T follicular helper cell (primary cell): ENCODE data around the gene COL4A5.
"Not testable (repeated sequence)": the region's sequence is repeated elsewhere in the genome, so short reads cannot be mapped to it uniquely, and the experiment has no call there.

Experiments
- DNase-seq: peaks from one replicate; pipeline ENCODE4 v3.0.0-alpha.2; 2020; ENCODE audit warnings: low read depth
- total RNA-seq, 2 experiments: gene quantifications; one replicate each; lab custom pipeline; 2026; lab: John Stamatoyannopoulos, UW

COL4A5 gene
- 0.13 to 0.36 reads per million in 2 experiments for total RNA-seq

DNA sequence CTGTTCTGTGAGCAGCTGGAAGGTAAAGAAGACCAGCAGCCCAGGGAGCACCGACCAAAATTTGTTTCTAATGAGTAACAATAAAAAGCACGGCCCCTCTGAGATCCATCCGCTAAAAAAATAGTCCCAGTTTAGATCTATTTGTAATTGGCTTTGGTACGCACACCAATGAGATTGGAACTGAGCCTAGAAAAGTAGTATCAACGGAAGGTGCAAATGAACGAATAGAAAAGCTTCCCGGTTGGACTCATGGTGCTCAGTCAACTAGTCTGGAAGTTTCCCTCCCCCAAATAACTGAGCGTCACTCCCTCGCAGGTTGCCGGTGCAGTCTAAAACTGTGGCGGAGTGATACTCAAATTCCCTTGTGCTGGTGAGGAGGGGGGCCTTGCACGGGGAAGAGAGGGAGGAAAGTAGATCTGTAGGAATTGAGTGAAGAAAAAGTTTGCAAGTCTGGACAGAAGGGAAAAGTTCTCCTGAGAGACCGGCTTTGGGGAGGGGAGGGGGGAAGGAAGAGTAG, at the start of gene COL4A5:
COL4A5 (plus strand) TSS at position 413 of the 517 bp plus-strand sequence. CDS start 288 bp downstream, outside the sequence.
- DNase-seq, result no peak

DNA sequence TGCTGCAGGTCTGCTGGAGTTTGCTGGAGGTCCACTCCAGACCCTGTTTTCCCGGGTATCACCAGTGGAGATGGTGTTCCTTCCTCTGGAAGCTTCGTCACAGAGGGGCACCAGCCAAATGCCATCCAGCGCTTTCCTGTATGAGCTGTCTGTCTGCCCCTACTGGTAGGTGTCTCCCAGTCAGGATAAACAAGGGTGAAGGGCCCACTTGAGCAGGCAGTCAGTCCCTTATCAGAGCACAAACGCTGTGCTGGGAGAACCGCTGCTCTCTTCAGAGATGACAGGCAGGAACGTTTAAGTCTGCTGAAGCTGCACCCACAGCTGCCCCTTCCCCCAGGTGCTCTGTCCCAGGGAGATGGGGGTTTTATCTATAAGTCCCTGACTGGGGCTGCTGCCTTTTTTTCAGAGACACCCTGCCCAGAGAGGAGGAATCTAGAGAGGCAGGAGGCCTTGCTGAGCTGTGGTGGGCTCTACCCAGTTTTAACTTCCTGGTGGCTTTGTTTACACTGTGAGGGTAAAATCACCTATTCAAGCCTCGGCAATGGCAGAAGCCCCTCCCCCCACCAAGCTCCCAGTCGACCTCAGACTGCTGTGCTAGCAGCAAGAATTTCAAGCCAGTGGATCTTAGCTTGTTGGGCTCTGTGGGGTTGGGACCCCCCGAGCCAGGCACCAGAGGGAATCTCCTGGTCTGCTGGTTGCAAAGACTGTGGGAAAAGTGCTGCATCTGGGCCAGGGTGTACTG, 48.5 kb upstream of the COL4A5 start:
- not testable (repeated sequence) for DNase-seq

DNA sequence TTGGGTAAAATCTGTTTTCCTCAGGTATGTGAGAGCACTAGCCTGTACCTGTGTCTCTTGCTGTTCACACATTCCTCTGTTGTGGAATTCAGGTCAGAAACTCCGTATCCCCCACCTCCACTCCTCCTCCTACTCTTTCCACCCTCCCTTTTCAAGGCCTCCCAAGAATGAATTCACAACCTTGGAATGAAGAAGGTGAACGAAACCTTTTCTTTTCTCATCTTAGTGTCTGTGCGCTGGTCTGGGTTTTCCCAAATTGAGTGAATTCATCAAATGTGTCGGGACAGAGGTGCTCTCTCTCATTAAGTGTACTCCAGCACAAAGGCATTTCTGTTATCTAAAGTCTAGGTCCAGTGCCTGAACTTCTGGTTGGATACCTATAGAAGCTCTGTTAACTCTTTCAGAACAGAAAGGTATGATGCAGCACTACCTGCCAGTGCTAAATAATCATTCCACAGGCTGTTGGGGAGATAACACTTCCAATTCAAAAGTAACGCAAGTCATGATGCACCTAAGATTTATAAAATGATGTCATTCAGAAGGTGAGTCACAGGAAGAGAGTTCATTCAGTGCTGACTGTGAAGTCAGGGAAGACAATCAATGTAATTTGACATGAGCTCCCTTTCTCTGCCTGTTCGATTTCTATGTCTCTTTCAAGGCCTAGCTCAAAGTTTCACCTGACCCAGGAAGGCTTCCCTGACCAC, 43.3 kb upstream of the COL4A5 start:
- no peak for DNase-seq

DNA sequence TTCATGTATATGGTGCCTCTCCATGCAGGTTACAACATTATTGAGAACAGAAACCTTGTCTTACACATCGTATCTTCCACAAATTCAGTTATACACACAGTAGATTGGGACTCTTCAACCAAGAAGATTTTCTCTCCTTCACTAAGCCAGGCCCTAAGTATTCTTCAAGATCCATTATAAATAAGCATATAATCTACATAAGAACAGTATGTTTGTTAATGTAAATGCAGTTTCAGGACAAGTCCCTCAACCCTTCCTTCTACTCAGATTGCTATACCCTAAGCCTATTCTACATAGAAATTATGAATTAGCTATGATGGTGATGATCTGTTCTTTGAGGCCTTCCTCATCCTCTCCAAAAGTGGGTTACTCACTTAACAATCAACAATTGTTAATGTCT, 42.7 kb upstream of the COL4A5 start:
- no peak for DNase-seq

DNA sequence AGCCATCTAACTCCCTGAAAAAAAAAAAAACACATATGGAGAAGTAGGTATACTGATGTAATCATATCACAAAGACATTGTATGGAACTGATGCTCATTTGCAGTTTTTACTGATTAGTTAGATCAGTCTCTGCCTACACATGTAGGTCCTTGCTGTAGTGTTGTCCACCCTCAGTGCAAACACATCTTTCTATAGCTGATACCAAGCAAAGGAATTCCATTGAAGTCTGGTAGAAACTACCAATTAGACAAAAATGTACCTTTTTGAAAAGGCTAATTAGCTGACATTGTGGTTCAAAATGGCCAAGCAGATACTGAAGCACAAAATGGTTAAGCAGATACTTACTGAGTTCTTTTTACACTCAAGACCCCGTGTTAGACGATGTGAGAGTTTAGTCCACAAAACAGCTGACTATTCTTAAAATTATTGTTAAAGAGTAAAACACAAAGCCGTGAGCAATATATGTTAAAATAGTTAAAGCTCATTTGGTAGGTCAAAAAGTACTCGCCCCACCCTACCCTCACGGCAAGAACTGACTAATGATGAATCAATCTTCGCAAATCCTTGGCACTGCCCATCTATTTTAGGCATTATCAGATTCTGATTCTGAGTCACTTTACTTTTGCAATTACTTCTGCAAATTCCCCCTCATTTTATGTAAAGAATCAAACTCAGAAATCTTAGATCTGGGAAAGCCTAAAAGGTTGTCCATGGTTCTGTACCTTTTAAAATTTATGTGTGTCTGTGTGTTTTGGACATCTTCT, 41.8 kb upstream of the COL4A5 start:
- no peak for DNase-seq

DNA sequence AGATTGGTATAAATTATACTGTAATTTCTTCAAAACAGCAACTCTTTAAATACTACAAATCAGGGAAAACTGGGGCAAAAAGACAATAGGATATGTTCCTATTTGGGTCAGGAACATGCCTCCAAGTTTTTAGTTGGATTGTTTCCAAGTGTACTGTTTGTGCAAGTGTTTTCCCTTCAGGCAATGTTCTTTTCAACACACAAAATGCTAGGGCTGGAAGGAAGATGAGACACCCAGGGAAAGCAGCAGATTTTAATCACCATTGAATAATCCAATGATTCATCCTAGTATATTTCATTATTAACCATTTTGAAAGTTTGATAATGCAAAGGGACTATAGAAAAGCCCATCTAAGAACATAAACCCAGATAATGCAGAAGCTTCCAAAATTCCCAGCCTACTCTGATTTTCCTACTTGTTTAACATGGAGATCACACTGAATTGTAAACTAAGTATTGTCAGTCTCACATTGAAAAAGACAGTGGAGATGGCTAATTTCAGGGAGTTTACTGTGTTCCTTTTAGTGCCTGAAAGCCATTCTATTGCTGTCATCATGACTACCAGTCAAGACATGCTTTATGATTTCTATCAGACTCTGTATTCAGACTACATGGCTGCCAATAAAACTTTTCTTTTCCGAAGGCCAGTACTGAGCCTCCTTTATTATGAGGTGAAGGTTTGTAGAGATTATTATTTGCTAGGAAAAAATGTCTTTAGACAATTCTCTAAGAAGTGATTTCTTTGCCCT, 40.0 kb upstream of the COL4A5 start:
- DNase-seq, result no peak

DNA sequence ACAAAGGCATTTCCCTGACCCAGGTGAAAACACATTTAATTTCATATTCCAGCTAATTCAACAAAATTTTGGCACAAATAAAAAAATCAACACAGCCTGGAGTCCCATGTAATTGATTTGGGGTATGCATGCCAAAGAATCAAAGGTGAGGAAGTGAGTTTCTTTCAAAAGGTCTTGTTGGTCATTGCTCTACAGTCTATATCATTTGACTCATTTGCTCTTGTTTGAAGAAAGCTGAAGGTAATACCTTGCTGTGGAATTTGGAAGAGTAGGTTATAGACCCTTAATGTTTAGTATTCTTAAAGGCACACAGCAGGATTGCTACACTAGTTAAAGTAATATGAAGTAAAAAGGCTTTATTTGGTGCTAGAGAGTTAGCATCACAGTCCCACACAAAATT, 26.9 kb upstream of the COL4A5 start:
- DNase-seq, result no peak

DNA sequence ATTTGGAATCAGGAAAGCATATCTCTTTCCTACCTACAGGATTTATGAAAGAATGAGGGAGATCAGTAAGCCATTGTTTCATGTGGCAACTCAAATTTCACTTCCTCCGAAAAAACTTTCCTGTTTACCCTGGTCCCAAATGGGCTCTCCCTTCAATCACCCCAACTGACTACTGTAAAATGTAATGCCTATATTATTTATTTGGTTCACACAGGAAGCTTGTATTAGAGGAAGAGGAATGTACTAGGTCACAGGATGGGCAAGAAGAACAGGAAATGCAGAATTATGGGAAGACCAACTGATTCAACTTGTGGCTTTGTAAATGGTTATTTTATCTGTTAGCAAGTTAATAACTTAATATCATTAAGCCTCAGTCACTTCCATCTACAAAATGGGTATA, 24.5 kb upstream of the COL4A5 start:
- DNase-seq, result no peak

DNA sequence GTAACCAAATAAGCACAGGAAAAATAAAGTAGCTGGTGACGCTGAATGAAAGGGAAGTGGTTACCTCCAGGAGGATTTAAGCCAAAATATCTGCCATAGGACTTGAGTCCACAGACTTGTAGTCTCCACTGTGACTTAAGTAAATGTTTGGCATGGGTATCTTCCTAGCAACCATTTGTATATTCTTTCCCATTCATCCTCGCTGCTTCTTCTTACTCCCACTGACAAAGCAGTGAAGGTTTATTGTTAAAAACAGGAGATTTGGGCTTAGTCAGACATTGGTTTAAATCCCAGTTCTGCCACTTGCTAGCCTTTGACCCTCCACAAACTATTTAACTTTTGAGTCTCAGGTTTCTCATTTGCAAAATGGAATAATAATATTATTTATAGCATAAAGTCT, 23.7 kb upstream of the COL4A5 start:
- DNase-seq, result no peak

DNA sequence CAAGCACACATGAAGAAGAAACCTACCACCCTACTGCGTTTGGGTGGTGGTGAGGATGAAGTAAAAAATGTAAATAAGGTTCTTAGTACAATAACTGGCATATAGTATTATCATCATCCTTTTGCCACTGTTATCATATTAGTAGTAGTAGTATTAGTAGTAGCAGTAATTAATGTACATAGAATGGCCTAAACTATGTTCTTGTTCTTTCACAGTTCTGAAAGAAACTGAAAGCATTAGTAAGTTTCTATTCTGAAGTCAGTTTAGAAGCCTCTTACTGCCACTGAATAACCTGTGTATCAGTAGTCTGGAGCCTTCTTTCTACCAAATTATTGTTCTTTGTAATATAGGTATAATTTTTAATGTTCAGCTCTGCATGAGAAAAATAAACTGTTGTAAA, 22.4 kb upstream of the COL4A5 start:
- DNase-seq, result no peak

DNA sequence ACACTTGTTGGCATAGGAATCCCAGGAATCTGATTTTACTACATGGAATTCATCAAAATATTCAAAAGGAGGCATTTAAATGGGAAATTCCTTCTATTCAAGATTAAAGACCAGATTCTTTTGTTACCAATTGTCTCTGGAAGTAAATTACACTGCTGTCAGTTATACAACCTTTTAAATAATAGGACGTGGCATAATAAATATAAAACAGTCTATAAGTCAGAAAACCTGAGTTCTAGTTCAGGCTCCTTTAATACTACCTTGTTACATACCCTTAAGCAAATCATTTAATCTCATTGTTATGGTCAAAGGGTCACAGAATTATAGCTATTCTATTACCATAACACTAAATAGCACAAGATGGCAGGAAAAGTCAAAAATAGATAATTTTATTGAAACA, 20.2 kb upstream of the COL4A5 start:
- no peak for DNase-seq

DNA sequence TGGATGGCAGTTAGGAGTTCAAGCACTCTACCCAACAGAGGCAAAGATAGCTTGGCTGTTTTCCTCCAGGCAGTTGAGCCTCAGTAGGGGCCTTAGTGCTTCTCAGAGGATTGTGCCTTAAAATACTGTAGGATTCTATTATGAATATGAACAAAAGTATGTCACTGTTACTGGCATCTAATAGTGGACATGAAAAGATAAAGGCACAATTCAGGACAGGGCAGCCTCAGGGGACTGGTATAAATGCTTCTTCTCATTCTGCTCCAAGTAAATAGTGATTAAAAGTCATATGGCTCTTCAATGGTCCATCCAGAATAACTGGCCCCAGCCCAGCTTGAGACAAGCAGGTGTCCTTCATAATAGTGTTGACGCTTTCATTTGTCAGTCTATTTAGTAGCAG, 19.2 kb upstream of the COL4A5 start:
- DNase-seq, result no peak

DNA sequence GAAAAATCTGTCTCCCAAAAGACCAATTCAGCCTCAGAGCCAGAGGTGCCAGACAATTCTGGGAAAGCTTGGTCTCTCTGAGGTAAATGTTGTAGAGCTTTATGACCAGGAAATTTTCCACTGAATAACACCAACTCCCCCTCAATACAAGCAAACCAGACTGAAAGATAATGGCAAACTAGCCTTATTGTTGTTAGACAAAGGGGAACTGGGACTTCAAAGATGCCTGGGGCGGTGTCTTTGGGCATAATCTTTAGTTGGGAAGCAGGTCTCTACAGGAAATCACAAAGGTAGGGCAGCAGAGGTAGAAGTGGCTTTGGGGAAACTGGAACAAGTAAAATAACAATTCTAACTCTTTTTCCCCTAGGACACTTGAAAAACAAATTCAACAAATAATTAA, 13.4 kb upstream of the COL4A5 start:
- no peak for DNase-seq

DNA sequence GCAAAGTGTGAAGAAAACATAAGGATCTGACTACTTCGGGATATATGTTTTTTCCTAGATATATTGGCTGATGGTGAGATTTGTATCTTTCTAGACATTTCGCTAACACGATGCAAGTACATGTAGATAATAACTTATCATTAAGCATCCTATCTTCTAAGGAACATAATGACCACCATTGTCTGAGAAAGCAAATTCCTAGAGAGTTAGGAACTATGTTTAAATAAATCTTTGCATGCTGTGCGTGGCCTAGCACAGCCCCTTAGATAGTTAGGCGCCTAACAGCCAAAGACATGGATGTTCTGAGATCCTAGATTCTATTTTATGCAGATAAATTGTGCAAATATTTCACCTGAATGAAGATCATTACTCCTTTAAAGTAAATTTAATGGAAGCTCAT, 4.4 kb upstream of the COL4A5 start:
- DNase-seq, result no peak

DNA sequence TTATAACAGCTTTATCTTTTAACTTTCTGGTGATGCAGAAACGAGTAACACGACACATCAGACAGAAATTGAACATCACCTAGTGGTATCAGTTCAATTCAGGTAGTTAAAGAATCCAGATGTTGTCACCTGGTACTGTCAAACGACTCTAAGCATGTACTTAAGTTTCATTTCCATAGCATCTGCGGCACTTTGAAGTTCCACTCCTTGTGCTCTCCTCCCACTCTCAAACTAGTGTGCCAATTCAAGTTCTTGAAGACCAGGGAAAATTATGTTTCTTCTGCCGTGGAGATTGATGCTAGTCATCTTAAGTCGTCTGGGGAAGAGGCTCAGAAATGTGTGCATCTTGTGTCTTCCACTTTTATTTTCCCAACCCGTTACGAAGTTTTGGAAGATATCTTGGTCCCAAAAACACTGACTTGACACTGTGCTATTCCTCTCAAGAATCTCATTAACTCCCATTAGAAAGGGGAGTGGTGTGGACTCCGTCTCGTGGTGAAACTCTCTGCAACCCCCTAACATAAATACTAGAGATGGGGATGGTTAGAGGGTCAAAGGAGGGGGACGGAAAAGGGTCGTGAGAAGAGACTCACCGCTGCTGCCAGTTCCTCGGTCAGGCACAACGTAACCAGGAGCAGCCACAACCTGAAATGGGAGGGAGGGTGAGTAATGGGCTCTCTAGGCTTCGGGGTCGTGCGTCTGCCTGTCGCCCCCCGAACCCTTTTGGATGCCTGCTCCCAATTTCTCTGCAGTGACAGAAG, 2.1 kb upstream of the COL4A5 start:
- no peak for DNase-seq

DNA sequence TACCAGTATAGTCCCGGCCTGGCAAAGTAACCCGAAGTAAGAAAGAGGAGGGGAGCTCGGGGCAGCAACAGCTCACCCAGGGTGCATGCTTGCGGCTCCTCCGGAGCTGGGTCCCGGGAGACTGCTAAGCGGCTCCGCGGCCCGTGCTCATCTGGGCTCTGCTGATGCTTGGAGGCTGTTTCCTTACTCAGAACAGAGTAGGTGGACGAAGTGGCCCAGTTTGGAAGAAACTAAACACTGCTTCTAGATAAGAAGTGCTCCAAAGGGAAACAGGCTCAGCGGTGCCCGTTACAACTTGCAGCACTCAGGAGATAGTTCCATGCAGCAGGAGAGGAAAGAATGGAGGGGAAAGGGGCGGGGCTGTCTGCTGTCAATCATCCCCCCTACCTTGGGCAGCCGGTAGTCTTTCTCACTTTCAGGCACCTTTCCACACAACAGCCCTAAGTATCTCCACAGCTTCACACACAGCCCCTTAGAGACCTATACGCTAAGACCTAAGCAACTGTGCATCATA, 1.5 kb upstream of the COL4A5 start, which contains the start of gene COL4A6:
COL4A6 (minus strand) TSS at position 313 of the 514 bp plus-strand sequence; CDS start at position 87, 226 bp downstream.
- no peak for DNase-seq

DNA sequence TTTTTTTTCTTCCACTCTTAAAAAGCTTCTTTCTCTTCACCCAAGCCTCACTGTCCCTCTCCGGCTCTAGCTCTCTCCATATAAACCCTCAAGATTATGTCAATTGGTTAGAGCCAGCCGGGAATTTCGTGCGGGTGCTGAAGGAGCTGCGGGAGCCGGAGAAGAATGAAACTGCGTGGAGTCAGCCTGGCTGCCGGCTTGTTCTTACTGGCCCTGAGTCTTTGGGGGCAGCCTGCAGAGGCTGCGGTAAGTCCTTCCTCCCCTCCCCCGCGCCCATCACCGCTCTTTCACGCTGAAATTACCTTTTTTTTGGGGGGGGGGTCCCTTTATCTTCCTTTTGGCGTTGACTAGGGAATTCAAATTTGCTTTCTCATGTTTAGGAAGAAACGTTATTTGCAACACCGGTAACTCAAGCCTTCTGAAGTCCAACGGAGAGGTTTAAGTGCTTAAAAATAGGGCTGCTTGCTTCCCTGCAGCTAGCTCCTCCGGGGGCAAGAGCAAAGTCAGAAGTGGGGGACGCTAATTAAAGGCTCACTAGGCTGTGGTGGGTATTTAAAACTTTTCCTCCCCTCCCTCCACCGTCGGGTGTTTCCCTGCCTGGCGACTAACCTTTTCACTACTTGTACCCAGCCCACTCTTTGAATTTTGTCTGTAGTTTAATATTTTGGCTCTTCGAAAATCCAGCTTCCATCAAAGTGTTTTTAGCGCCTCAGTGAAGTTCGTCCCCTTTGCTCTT, 491 bp downstream of the COL4A5 start:
- DNase-seq, result no peak

DNA sequence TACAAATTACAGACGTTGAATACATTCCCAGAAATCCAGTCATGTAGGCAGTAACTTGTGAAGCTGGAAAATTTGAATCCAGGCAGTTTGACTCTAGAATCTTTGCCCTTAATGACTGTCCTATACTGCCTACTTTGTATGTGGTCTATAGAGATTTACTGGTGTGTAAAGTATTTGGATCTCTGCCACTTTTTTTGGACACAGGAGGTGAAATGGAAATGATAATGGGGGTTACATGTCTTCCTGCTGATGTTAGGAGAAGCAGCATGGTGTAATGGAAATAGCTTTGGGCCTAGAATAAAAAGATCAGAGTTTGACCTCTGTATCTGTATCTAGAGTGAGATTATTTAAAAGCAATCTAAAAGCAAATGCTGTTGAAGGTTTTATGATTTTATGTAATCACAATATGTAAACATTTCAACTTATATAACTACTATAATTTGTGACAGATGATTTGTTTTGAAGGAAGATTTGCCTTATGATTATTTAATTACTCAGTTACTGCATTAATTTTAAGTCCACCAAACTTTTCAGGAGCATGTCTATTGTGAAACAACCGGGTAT, 3.3 kb downstream of the COL4A5 start:
- DNase-seq, result no peak

DNA sequence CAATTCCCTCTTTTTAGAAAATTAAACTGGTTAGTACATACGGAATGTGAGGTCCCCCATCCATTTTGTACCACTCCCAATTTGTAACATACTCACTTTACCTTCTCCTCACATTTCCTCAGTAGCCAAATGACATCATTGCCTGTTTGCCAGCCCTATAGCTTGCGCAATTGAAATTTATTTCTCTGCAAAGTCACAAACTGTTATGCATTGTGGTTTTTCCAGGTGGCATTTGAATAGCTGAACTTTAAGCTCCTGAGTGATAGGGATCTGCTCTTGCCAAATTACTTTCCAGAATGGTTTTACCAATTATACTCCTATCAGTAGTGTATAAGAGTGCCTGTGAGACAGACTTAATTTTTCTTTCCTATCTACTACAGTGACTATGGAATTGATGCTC, 7.7 kb downstream of the COL4A5 start:
- DNase-seq, result no peak

DNA sequence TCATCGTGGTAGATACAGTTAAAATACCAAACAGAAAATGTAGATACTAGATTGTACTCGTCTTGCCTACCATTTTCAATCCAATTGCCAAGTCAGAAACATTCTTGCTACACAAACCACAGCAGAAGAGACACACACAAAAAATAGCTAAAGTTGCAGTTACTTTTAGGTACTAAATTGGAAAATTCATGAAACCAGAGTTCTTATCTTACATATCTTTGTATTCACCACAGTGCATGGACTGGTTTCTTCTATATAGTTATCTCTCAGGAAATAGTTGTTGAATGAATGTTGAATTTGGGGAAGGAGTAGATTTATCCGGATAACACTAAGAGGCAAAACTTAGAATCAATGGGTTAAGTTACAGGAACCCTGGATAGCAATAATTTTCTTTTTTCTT, 14.2 kb downstream of the COL4A5 start:
- no peak for DNase-seq
